Activated T-helper 17 cell treated with anti-CD3 and anti-CD28 coated beads, Interleukin-2, amount 50 U/mL, for 72 hours (primary cell): ENCODE data around the gene RBM19. TPM values are rescaled to one million over a fixed set of nuclear protein-coding genes. Genes with fewer than 3 reads are reported as not detected.

ENCODE experiments used
- ATAC-seq: fragments of 150-1000 bp; cut with Tn5 transposase; replicated peaks from 2 replicates; pipeline ENCODE4 v1.10.0; 2021; ENCODE audit warnings: mild to moderate bottlenecking, moderate library complexity
- H3K27ac Mint-ChIP-seq: one replicate; pipeline ENCODE4 v1.8.0; 2022; ENCODE audit warnings: mixed read lengths
- H3K27me3 Mint-ChIP-seq: one replicate; pipeline ENCODE4 v1.8.0; 2022; ENCODE audit warnings: mixed read lengths
- H3K36me3 Mint-ChIP-seq: one replicate; pipeline ENCODE4 v1.8.0; 2022; ENCODE audit warnings: low read depth, mild to moderate bottlenecking, mixed read lengths
- H3K4me1 Mint-ChIP-seq: one replicate; pipeline ENCODE4 v1.8.0; 2022; ENCODE audit warnings: mixed read lengths
- H3K4me3 Mint-ChIP-seq: one replicate; pipeline ENCODE4 v1.8.0; 2022; ENCODE audit warnings: mild to moderate bottlenecking, mixed read lengths
- H3K9me3 Mint-ChIP-seq: one replicate; pipeline ENCODE4 v1.8.0; 2022; ENCODE audit warnings: mixed read lengths
- total RNA-seq, 2 donors: library from RNA; stranded (reverse); gene quantifications; one replicate each; pipeline ENCODE4 v1.2.3, GENCODE V29; 2022

The RBM19 gene
- total RNA-seq, 2 donors from 2014 or later: 66.7 to 73.3 TPM

GRCh38 chr12:113978080-113978479 is 12.0 kb upstream of the RBM19 start:
- Mint-ChIP-seq H3K4me3 (no peak overlapping the region), H3K36me3 (no peaks in the 10 kb centered on the region), H3K4me1 (no peaks in the 10 kb centered on the region), H3K27me3 (peaks cover 33% of the 10 kb centered on the region), H3K9me3 (no peaks in the 10 kb centered on the region), H3K27ac (no peak overlapping the region)
- no peak for ATAC-seq

GRCh38 chr12:113974006-113974405 is 7.9 kb upstream of the RBM19 start:
- H3K27me3 Mint-ChIP-seq: peaks cover 24% of the 10 kb centered on the region
- ATAC-seq: no peak
- H3K36me3 Mint-ChIP-seq: no peaks in the 10 kb centered on the region
- H3K27ac Mint-ChIP-seq: no peak overlapping the region
- no peak overlapping the region for H3K4me3 Mint-ChIP-seq
- H3K4me1 Mint-ChIP-seq: no peaks in the 10 kb centered on the region
- no peaks in the 10 kb centered on the region for H3K9me3 Mint-ChIP-seq

- Mint-ChIP-seq H3K27me3 (peaks cover 21% of the 10 kb centered on the region), H3K4me1 (no peaks in the 10 kb centered on the region), H3K27ac (no peak overlapping the region), H3K9me3 (no peaks in the 10 kb centered on the region), H3K36me3 (no peaks in the 10 kb centered on the region), H3K4me3 (no peak overlapping the region)
- ATAC-seq: no peak
Observed at GRCh38 chr12:113973109-113973904, 7.2 kb upstream of the RBM19 start.

GRCh38 chr12:113971392-113971791 is 5.3 kb upstream of the RBM19 start:
- peaks cover 8% of the 10 kb centered on the region for H3K4me1 Mint-ChIP-seq
- ATAC-seq: no peak
- no peak overlapping the region for H3K4me3 Mint-ChIP-seq
- no peaks in the 10 kb centered on the region for H3K36me3 Mint-ChIP-seq
- H3K27ac Mint-ChIP-seq: no peak overlapping the region
- peaks cover 19% of the 10 kb centered on the region for H3K27me3 Mint-ChIP-seq
- H3K9me3 Mint-ChIP-seq: no peaks in the 10 kb centered on the region

GRCh38 chr12:113970211-113970610 is 4.1 kb upstream of the RBM19 start:
- Mint-ChIP-seq H3K27me3 (peaks cover 16% of the 10 kb centered on the region), H3K4me3 (no peak overlapping the region), H3K9me3 (no peaks in the 10 kb centered on the region), H3K27ac (no peak overlapping the region), H3K36me3 (peaks cover 10% of the 10 kb centered on the region), H3K4me1 (peaks cover 8% of the 10 kb centered on the region)
- no peak for ATAC-seq

- peak overlapping the region; percentile 93 for H3K4me3 Mint-ChIP-seq
Observed at GRCh38 chr12:113967368-113967767, 1.2 kb upstream of the RBM19 start.

GRCh38 chr12:113962733-113963132 is 3.4 kb downstream of the RBM19 start:
- Mint-ChIP-seq H3K27ac (peak overlapping the region; percentile 99), H3K9me3 (no peaks in the 10 kb centered on the region), H3K27me3 (no peaks in the 10 kb centered on the region), H3K4me1 (peaks cover 40% of the 10 kb centered on the region), H3K4me3 (peak overlapping the region; percentile 93), H3K36me3 (peaks cover 84% of the 10 kb centered on the region)
- ATAC-seq: no peak

More at GRCh38 chr12:113967368-113967767, 1.2 kb upstream of the RBM19 start:
- peaks cover 29% of the 10 kb centered on the region for H3K4me1 Mint-ChIP-seq
- peaks cover 38% of the 10 kb centered on the region for H3K36me3 Mint-ChIP-seq
- no peaks in the 10 kb centered on the region for H3K27me3 Mint-ChIP-seq
- no peak for ATAC-seq
- peak overlapping the region; percentile 99 for H3K27ac Mint-ChIP-seq
- no peaks in the 10 kb centered on the region for H3K9me3 Mint-ChIP-seq

- Mint-ChIP-seq H3K27ac (peak overlapping the region; percentile 99), H3K4me3 (peak overlapping the region; percentile 93), H3K4me1 (peaks cover 37% of the 10 kb centered on the region), H3K36me3 (peaks cover 90% of the 10 kb centered on the region), H3K9me3 (no peaks in the 10 kb centered on the region), H3K27me3 (no peaks in the 10 kb centered on the region)
- ATAC-seq: peak; percentile 79
Observed at GRCh38 chr12:113961921-113962710, 4.0 kb downstream of the RBM19 start.

GRCh38 chr12:113960030-113960429 is 6.1 kb downstream of the RBM19 start:
- H3K9me3 Mint-ChIP-seq: no peaks in the 10 kb centered on the region
- peaks cover 32% of the 10 kb centered on the region for H3K4me1 Mint-ChIP-seq
- peak overlapping the region; percentile 42 for H3K4me3 Mint-ChIP-seq
- H3K27ac Mint-ChIP-seq: peak overlapping the region; percentile 99
- no peaks in the 10 kb centered on the region for H3K27me3 Mint-ChIP-seq
- ATAC-seq: no peak
- peaks cover 100% of the 10 kb centered on the region for H3K36me3 Mint-ChIP-seq

GRCh38 chr12:113959096-113959495 is 7.0 kb downstream of the RBM19 start:
- Mint-ChIP-seq H3K4me3 (no peak overlapping the region), H3K9me3 (no peaks in the 10 kb centered on the region), H3K27ac (no peak overlapping the region), H3K36me3 (peaks cover 100% of the 10 kb centered on the region), H3K4me1 (peaks cover 25% of the 10 kb centered on the region), H3K27me3 (no peaks in the 10 kb centered on the region)
- ATAC-seq: no peak

- Mint-ChIP-seq H3K27me3 (no peaks in the 10 kb centered on the region), H3K4me3 (no peak overlapping the region), H3K4me1 (peaks cover 19% of the 10 kb centered on the region), H3K9me3 (no peaks in the 10 kb centered on the region), H3K27ac (no peak overlapping the region), H3K36me3 (peaks cover 100% of the 10 kb centered on the region)
- no peak for ATAC-seq
Observed at GRCh38 chr12:113958108-113958507, 8.0 kb downstream of the RBM19 start.

- Mint-ChIP-seq H3K36me3 (peaks cover 100% of the 10 kb centered on the region), H3K4me1 (peaks cover 14% of the 10 kb centered on the region), H3K9me3 (no peaks in the 10 kb centered on the region), H3K27me3 (no peaks in the 10 kb centered on the region), H3K27ac (no peak overlapping the region), H3K4me3 (no peak overlapping the region)
- no peak for ATAC-seq
Observed at GRCh38 chr12:113957627-113958026, 8.5 kb downstream of the RBM19 start.

GRCh38 chr12:113955109-113955970 is 10.8 kb downstream of the RBM19 start:
- Mint-ChIP-seq H3K27me3 (no peaks in the 10 kb centered on the region), H3K36me3 (peaks cover 100% of the 10 kb centered on the region), H3K9me3 (no peaks in the 10 kb centered on the region), H3K27ac (peak overlapping the region; percentile 51), H3K4me1 (peaks cover under 1% of the 10 kb centered on the region), H3K4me3 (no peak overlapping the region)
- ATAC-seq: no peak

GRCh38 chr12:113954547-113954946 is 11.6 kb downstream of the RBM19 start:
- Mint-ChIP-seq H3K4me3 (no peak overlapping the region), H3K36me3 (peaks cover 100% of the 10 kb centered on the region), H3K27ac (no peak overlapping the region), H3K9me3 (no peaks in the 10 kb centered on the region), H3K4me1 (no peaks in the 10 kb centered on the region), H3K27me3 (no peaks in the 10 kb centered on the region)
- ATAC-seq: no peak
